OCI-LY3 (cell line): ENCODE results near the gene PON2.

Source experiments
- H2AFZ ChIP-seq: fragments of 200-600, 300-600 bp; shearing (Covaris generic); 2 replicates; pipeline ENCODE4 v1.6.0; 2014; ENCODE audit warnings: antibody characterized with exemption, low read depth, low read length
- H3K27ac ChIP-seq: fragments of 200-600, 300-600 bp; sonication (generic); 2 replicates; pipeline ENCODE4 v1.5.1; 2014; ENCODE audit warnings: mild to moderate bottlenecking, low read length, moderate library complexity, mixed read lengths
- H3K27me3 ChIP-seq: fragments of 200-600, 300-600 bp; sonication (generic); 2 replicates; pipeline ENCODE4 v1.6.1; 2014; ENCODE audit warnings: low read depth, low read length, mixed read lengths
- H3K36me3 ChIP-seq: fragments of 200-600, 300-600 bp; sonication (generic); replicated peaks from 2 replicates; pipeline ENCODE3; 2014; ENCODE audit warnings: low read depth, low read length, mixed read lengths
- H3K4me1 ChIP-seq: fragments of 300-600, 200-600 bp; sonication (generic); 2 replicates; pipeline ENCODE4 v1.6.1; 2014; ENCODE audit warnings: low read length, mixed read lengths
- H3K4me2 ChIP-seq: fragments of 200-600, 300-600 bp; sonication (generic); 2 replicates; pipeline ENCODE4 v1.6.1; 2014; ENCODE audit warnings: low read length, mixed read lengths
- H3K4me3 ChIP-seq: fragments of 300-600, 200-600 bp; sonication (generic); 2 replicates; pipeline ENCODE4 v1.5.1; 2014; ENCODE audit warnings: antibody characterized with exemption, mild to moderate bottlenecking, low read length, moderate library complexity
- H3K79me2 ChIP-seq: fragments of 300-600, 200-600 bp; shearing (Covaris generic); 2 replicates; pipeline ENCODE4 v1.6.1; 2014; ENCODE audit warnings: mild to moderate bottlenecking, low read length, mixed read lengths
- H3K9ac ChIP-seq: fragments of 300-600, 200-600 bp; shearing (Covaris generic); 2 replicates; pipeline ENCODE4 v1.6.0; 2014; ENCODE audit warnings: mild to moderate bottlenecking, low read length, moderate library complexity
- H3K9me3 ChIP-seq: fragments of 200-600, 300-600 bp; shearing (Covaris generic); 2 replicates; pipeline ENCODE4 v1.6.1; 2014; ENCODE audit warnings: low read length, mixed read lengths; ENCODE audit not compliant: insufficient read depth
- H4K20me1 ChIP-seq: fragments of 200-600, 300-600 bp; sonication (generic); 2 replicates; pipeline ENCODE4 v1.6.1; 2016; ENCODE audit warnings: low read length, mixed read lengths; ENCODE audit not compliant: insufficient read depth
- EZH2phosphoT487 ChIP-seq: fragments of 200-600 bp; shearing (Covaris generic); IDR thresholded peaks from 2 replicates; pipeline ENCODE4 v1.6.1; 2018; ENCODE audit warnings: antibody characterized with exemption, mixed run types, low read depth
- TF ChIP-seq, protein P1 (sequence below): fragments of 200-600, 300-600 bp; sonication (generic); IDR thresholded peaks from 2 replicates; pipeline ENCODE4 v1.5.1; 2014; ENCODE audit warnings: antibody characterized with exemption, low read length, low read depth

PON2 gene

DNA sequence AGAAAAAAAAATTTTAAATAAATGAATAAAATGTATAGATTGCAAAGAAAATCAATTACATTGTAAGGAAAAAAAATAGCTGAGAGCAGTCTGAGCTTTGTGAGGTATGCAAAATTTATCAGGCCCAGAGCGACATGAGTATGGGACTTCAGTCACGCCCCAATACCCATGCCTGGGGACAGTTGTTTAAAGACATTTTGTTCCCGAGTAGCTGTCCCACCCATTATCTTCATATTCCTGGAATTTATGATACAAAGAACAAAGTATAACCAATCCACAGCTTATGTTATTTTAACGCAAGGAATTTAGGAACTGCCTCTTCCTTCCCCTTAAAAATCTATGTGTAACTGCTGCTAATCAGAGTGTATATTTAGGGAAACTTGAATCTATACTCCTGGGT lies 1.6 kb upstream of the PON2 start:
- TF ChIP-seq, protein P1, sequence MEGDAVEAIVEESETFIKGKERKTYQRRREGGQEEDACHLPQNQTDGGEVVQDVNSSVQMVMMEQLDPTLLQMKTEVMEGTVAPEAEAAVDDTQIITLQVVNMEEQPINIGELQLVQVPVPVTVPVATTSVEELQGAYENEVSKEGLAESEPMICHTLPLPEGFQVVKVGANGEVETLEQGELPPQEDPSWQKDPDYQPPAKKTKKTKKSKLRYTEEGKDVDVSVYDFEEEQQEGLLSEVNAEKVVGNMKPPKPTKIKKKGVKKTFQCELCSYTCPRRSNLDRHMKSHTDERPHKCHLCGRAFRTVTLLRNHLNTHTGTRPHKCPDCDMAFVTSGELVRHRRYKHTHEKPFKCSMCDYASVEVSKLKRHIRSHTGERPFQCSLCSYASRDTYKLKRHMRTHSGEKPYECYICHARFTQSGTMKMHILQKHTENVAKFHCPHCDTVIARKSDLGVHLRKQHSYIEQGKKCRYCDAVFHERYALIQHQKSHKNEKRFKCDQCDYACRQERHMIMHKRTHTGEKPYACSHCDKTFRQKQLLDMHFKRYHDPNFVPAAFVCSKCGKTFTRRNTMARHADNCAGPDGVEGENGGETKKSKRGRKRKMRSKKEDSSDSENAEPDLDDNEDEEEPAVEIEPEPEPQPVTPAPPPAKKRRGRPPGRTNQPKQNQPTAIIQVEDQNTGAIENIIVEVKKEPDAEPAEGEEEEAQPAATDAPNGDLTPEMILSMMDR: no peak
- no peak for TF ChIP-seq EZH2phosphoT487
- H3K27ac ChIP-seq: no peak overlapping the region
- H3K4me2 ChIP-seq: no peak overlapping the region
- no peaks in the 10 kb centered on the region for H3K9me3 ChIP-seq
- no peaks in the 10 kb centered on the region for H3K36me3 ChIP-seq
- H3K4me1 ChIP-seq: no peaks in the 10 kb centered on the region
- no peaks in the 10 kb centered on the region for H3K27me3 ChIP-seq
- no peaks in the 10 kb centered on the region for H4K20me1 ChIP-seq
- H3K9ac ChIP-seq: no peak overlapping the region
- H3K79me2 ChIP-seq: no peaks in the 10 kb centered on the region
- no peak overlapping the region for H2AFZ ChIP-seq
- no peak overlapping the region for H3K4me3 ChIP-seq

DNA sequence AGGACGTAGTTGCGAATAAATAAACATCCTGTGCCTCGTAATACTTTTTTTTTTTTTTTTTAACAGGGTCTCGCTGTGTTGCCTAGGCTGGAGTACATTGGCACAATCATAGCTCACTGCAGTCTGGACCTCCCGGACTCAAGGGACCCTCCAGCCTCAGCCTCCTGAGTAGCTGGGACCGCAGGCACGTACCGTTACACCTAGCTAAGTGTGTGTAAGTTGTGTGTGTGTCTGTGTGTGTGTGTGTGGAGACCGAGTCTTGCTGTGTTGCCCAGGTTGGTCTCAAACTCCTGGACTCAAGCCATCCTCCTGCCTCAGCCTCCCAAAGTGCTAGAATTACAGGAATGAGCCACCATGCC lies 573 bp upstream of the PON2 start:
- Histone ChIP-seq H3K36me3 (no peaks in the 10 kb centered on the region), H3K79me2 (no peaks in the 10 kb centered on the region), H3K4me3 (no peak overlapping the region), H3K4me1 (no peaks in the 10 kb centered on the region), H4K20me1 (no peaks in the 10 kb centered on the region), H3K9ac (no peak overlapping the region), H3K9me3 (no peaks in the 10 kb centered on the region), H3K4me2 (no peak overlapping the region), H3K27ac (no peak overlapping the region), H2AFZ (no peak overlapping the region), H3K27me3 (no peaks in the 10 kb centered on the region)
- TF ChIP-seq, protein P1: no peak
- TF ChIP-seq EZH2phosphoT487: no peak

DNA sequence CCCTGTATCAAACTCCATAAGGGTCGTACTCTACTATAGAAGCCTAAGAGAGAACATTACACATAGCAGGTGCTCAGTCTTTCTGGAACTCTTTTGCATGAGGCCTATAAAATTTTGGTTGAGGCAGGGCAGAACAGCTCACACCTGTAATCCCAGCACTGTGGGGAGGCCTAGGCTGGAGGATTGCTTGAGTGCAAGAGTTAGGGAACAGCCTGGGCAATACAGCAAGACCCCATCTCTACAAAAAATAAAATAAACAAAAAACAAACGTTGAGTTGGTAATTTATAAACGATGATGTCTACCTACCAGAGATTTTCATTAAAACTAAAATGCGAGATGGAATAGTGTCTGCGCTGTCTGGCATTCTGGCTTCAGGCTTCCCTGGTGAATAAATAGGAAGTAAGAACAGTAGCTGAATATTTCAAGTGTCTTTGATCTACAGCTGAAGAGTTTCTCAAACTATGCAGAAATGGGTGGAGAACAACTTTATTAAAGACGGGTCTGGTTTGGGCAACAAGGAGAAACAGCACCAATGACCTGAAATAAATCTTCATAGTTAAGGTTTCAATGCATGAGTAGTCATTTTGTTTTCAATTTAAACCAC lies 774 bp downstream of the PON2 start:
- no peaks in the 10 kb centered on the region for H3K79me2 ChIP-seq
- H3K27ac ChIP-seq: no peak overlapping the region
- H3K4me2 ChIP-seq: no peak overlapping the region
- H3K4me1 ChIP-seq: no peaks in the 10 kb centered on the region
- H4K20me1 ChIP-seq: no peaks in the 10 kb centered on the region
- no peak overlapping the region for H3K4me3 ChIP-seq
- H3K9me3 ChIP-seq: no peaks in the 10 kb centered on the region
- TF ChIP-seq EZH2phosphoT487: no peak
- TF ChIP-seq, protein P1: no peak
- H2AFZ ChIP-seq: no peak overlapping the region
- H3K36me3 ChIP-seq: no peaks in the 10 kb centered on the region
- no peaks in the 10 kb centered on the region for H3K27me3 ChIP-seq
- no peak overlapping the region for H3K9ac ChIP-seq

DNA sequence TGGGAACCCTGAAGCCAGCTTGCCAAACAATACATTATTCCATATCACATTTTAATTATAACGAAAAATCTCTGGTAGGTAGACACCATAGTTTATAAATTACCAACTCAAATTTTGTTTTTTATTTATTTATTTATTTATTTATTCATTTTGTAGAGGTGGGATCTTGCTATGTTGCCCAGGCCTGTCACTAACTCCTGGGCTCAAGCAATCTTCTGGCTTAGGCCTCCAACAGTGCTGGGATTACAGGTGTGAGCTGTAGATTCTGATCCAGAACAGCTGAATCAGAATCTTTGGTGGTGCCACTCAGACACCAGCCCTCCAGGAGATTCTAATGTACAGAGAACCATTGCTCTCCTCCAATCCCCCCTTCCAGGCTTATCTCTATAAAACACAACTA lies 1.7 kb downstream of the PON2 start:
- no peak overlapping the region for H2AFZ ChIP-seq
- no peaks in the 10 kb centered on the region for H3K9me3 ChIP-seq
- no peaks in the 10 kb centered on the region for H3K36me3 ChIP-seq
- no peaks in the 10 kb centered on the region for H3K27me3 ChIP-seq
- H3K27ac ChIP-seq: no peak overlapping the region
- H3K4me3 ChIP-seq: no peak overlapping the region
- H4K20me1 ChIP-seq: no peaks in the 10 kb centered on the region
- H3K9ac ChIP-seq: no peak overlapping the region
- no peaks in the 10 kb centered on the region for H3K79me2 ChIP-seq
- no peak for TF ChIP-seq EZH2phosphoT487
- TF ChIP-seq, protein P1: no peak
- H3K4me1 ChIP-seq: no peaks in the 10 kb centered on the region
- H3K4me2 ChIP-seq: no peak overlapping the region
